ENCODE measurements around the gene DRD2. TPM values are rescaled to one million over a fixed set of nuclear protein-coding genes. Genes with fewer than 3 reads are reported as not detected.

Gene DRD2
- total and polyA plus RNA-seq, 4 donors: not detected

DNA sequence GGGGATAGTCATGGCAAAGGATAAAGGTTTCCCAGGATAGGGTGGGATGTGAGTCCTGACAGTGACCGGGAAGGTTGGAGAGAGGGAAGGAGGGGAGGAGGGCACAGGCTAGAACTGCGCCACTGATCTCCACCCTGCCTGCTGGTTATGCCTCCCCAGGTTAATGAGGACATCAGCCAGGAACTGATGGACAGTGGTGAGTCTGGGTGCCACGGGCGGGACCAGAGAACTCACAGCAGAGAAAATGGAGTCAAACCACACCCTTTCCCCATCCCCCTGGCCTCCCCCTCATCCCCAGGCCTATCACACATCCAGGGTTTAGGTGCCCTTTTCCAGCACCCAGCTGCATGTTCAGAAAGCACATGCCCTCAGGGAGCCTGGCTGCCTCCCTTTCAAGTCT lies 77.4 kb downstream of the DRD2 start:
- no peak overlapping the region for H3K9ac ChIP-seq (ENCODE audit: low read depth in 1 of 2, low read length in 2 of 2)
- no peak overlapping the region for H3K4me3 ChIP-seq (ENCODE audit: low read depth in 1 of 3, low read length in 3 of 3)
- H3K27me3 ChIP-seq (ENCODE audit: control insufficient read depth in 4 of 4, insufficient read depth in 4 of 4, low read length in 3 of 4): no peaks in the 10 kb centered on the region
- TF ChIP-seq RAD21 (IDR thresholded peaks at IDR 0.05) (no peak), HNF4A (conservative IDR thresholded peaks at IDR 0.05) (no peak), GABPA (IDR thresholded peaks at IDR 0.05 in 1 of 2, conservative IDR thresholded peaks at IDR 0.05 in 1 of 2) (no peak), HNF4G (IDR thresholded peaks at IDR 0.05) (no peak), REST (IDR thresholded peaks at IDR 0.05) (no peak), CTCF (IDR thresholded peaks at IDR 0.05; ENCODE audit: low read depth, low read length, missing input control) (no peak), JUND (IDR thresholded peaks at IDR 0.05) (no peak), FOXA2 (IDR thresholded peaks at IDR 0.05) (no peak), RXRA (IDR thresholded peaks at IDR 0.05) (no peak), ZBTB33 (IDR thresholded peaks at IDR 0.05) (no peak), EGR1 (IDR thresholded peaks at IDR 0.05; ENCODE audit: low read depth in 2 of 2) (no peak)
- TF ChIP-seq, protein P1, sequence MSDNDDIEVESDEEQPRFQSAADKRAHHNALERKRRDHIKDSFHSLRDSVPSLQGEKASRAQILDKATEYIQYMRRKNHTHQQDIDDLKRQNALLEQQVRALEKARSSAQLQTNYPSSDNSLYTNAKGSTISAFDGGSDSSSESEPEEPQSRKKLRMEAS (IDR thresholded peaks at IDR 0.05): no peak
- DNase-seq (ENCODE audit: low spot score): no peak
- H3K9me3 ChIP-seq (ENCODE audit: control insufficient read depth in 4 of 4, low read length in 3 of 4): no peaks in the 10 kb centered on the region
- 92% methylated on average over 4 of the region's 4 CpGs for WGBS
- no peak overlapping the region for H3K27ac ChIP-seq (ENCODE audit: low read depth in 1 of 2, low read length in 2 of 2)
- no peaks in the 10 kb centered on the region for H3K4me1 ChIP-seq (ENCODE audit: control insufficient read depth in 4 of 4, insufficient read depth in 4 of 4, low read length in 3 of 4)
- H3K36me3 ChIP-seq (ENCODE audit: control insufficient read depth in 4 of 4, insufficient read depth in 3 of 4, low read depth in 1 of 4, low read length in 3 of 4): no peaks in the 10 kb centered on the region

DNA sequence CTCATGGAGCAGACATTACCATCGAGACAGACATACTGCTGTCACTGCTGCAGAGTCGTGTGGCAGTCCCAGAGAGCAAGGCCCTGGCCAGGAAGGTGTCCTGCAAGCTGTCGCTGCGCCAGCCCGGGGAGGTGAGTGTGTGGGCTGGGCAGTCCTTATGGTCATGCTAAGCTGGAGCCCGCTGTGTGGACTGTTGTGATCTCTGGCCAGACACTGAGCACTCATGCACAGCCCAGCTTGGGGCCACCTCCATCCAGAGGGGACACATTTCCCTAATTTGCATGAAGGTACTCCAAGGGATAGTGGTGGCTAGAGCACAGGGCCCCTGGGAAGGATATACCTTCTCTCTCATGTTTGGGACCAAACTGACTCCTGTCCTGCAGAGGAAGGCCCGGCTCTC lies 78.0 kb downstream of the DRD2 start:
- Histone ChIP-seq H3K4me1 (ENCODE audit: control insufficient read depth in 4 of 4, insufficient read depth in 4 of 4, low read length in 3 of 4) (no peaks in the 10 kb centered on the region), H3K4me3 (ENCODE audit: low read depth in 1 of 3, low read length in 3 of 3) (no peak overlapping the region), H3K36me3 (ENCODE audit: control insufficient read depth in 4 of 4, insufficient read depth in 3 of 4, low read depth in 1 of 4, low read length in 3 of 4) (no peaks in the 10 kb centered on the region), H3K27me3 (ENCODE audit: control insufficient read depth in 4 of 4, insufficient read depth in 4 of 4, low read length in 3 of 4) (no peaks in the 10 kb centered on the region), H3K9me3 (ENCODE audit: control insufficient read depth in 4 of 4, low read length in 3 of 4) (no peaks in the 10 kb centered on the region), H3K9ac (ENCODE audit: low read depth in 1 of 2, low read length in 2 of 2) (no peak overlapping the region), H3K27ac (ENCODE audit: low read depth in 1 of 2, low read length in 2 of 2) (no peak overlapping the region)
- no peak for DNase-seq (ENCODE audit: low spot score)
- WGBS: 86% methylated on average over 7 of the region's 7 CpGs
- no peak for TF ChIP-seq JUND (IDR thresholded peaks at IDR 0.05)
- TF ChIP-seq NR2F2 (IDR thresholded peaks at IDR 0.05): no peak
- no peak for TF ChIP-seq TAF1 (conservative IDR thresholded peaks at IDR 0.05)
- TF ChIP-seq, protein P2, sequence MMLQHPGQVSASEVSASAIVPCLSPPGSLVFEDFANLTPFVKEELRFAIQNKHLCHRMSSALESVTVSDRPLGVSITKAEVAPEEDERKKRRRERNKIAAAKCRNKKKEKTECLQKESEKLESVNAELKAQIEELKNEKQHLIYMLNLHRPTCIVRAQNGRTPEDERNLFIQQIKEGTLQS (IDR thresholded peaks at IDR 0.05): no peak
- no peak for TF ChIP-seq ZBTB33 (IDR thresholded peaks at IDR 0.05)
- no peak for TF ChIP-seq HNF4A (conservative IDR thresholded peaks at IDR 0.05)
- no peak for TF ChIP-seq FOXA1 (IDR thresholded peaks at IDR 0.05)
- TF ChIP-seq REST (IDR thresholded peaks at IDR 0.05): no peak
- TF ChIP-seq HNF4G (IDR thresholded peaks at IDR 0.05): no peak
- no peak for TF ChIP-seq SP1 (IDR thresholded peaks at IDR 0.05)
- TF ChIP-seq FOXA2 (IDR thresholded peaks at IDR 0.05): no peak
- no peak for TF ChIP-seq RXRA (IDR thresholded peaks at IDR 0.05)
